SK-N-SH (cell line): ENCODE measurements around the gene STK39. TPM values are rescaled to one million over a fixed set of nuclear protein-coding genes. Genes with fewer than 3 reads are reported as not detected.

ENCODE experiments used
- CTCF ChIA-PET: fragments of 300-600, 350-600 bp; formaldehyde crosslinking; extraction: SDS; loops from one replicate; lab custom pipeline; 2021; lab: Yijun Ruan, JAX
- POLR2A ChIA-PET: fragments of 350-600 bp; sonication (Branson Sonifier 250); formaldehyde crosslinking; extraction: SDS; loops from one replicate; lab custom pipeline; 2020; ENCODE audit warnings: antibody characterized with exemption, inconsistent platforms; lab: Yijun Ruan, JAX
- DNase-seq: peaks from one replicate; pipeline ENCODE4 v3.0.0; 2012
- H2AFZ ChIP-seq: fragments of 200-600 bp; sonication (generic); 2 replicates; pipeline ENCODE4 v1.8.1; 2016; ENCODE audit warnings: antibody characterized with exemption, mild to moderate bottlenecking, low read depth
- H3F3A ChIP-seq: fragments of 200-600 bp; sonication (generic); replicated peaks from 2 replicates; pipeline ENCODE3; 2016; ENCODE audit warnings: antibody characterized with exemption, mild to moderate bottlenecking; ENCODE audit not compliant: insufficient read depth
- H3K27ac ChIP-seq, 2 experiments: fragments of 200-500 bp in 1 of 2; fragments of 200-600 bp in 1 of 2; sonication (Bioruptor generic) in 1 of 2; sonication (generic), shearing (Covaris generic) in 1 of 2; 2 replicates each; pipeline versions ENCODE4 v1.5.1 to v1.6.1; 2014 to 2016; ENCODE audit warnings: low read depth in 2 of 2, inconsistent platforms in 1 of 2, low read length in 1 of 2, mild to moderate bottlenecking in 1 of 2, mixed read lengths in 1 of 2
- H3K27me3 ChIP-seq: fragments of 200-600 bp; sonication (generic), shearing (Covaris generic); 2 replicates; pipeline ENCODE4 v1.6.1; 2016; ENCODE audit warnings: mixed run types; ENCODE audit not compliant: insufficient read depth
- H3K36me3 ChIP-seq, 2 experiments: fragments of 200-500 bp in 1 of 2; fragments of 200-600 bp in 1 of 2; sonication (Bioruptor generic) in 1 of 2; sonication (generic) in 1 of 2; replicated peaks in 1 of 2; 2 replicates each; pipeline versions ENCODE3 to v1.5.1; 2014 to 2016; ENCODE audit warnings: low read length in 1 of 2, mild to moderate bottlenecking in 1 of 2; ENCODE audit not compliant: insufficient read depth in 2 of 2, control insufficient read depth in 1 of 2
- H3K4me1 ChIP-seq, 2 experiments: fragments of 200-500 bp in 1 of 2; fragments of 200-600 bp in 1 of 2; sonication (Bioruptor generic) in 1 of 2; sonication (generic), shearing (Covaris generic) in 1 of 2; 2 replicates each; pipeline versions ENCODE4 v1.5.1 to v1.6.1; 2014 to 2016; ENCODE audit warnings: low read depth in 1 of 2, low read length in 1 of 2, mixed run types in 1 of 2; ENCODE audit not compliant: insufficient read depth in 2 of 2, control insufficient read depth in 1 of 2
- H3K4me2 ChIP-seq: fragments of 200-600 bp; sonication (generic), shearing (Covaris generic); 2 replicates; pipeline ENCODE4 v1.6.1; 2017; ENCODE audit warnings: mixed run types
- H3K4me3 ChIP-seq, 2 experiments: fragments of 200-500 bp in 1 of 2; fragments of 200-600 bp in 1 of 2; sonication (Bioruptor generic) in 1 of 2; sonication (generic), shearing (Covaris generic) in 1 of 2; 2 replicates each; pipeline versions ENCODE4 v1.5.1 to v1.8.1; 2014 to 2016; ENCODE audit warnings: low read depth in 2 of 2, inconsistent platforms in 1 of 2, low read length in 1 of 2, mild to moderate bottlenecking in 1 of 2, mixed read lengths in 1 of 2, moderate library complexity in 1 of 2
- H3K79me2 ChIP-seq: fragments of 200-600 bp; sonication (generic); 2 replicates; pipeline ENCODE4 v1.8.1; 2017; ENCODE audit warnings: mild to moderate bottlenecking; ENCODE audit not compliant: insufficient read depth
- H3K9ac ChIP-seq: fragments of 200-600 bp; sonication (generic); 2 replicates; pipeline ENCODE4 v1.6.1; 2017; ENCODE audit warnings: mixed run types
- H3K9me2 ChIP-seq: fragments of 200-600 bp; sonication (generic); 2 replicates; pipeline ENCODE4 v1.6.1; 2017; ENCODE audit warnings: mixed run types
- H3K9me3 ChIP-seq: fragments of 200-600 bp; sonication (generic); 2 replicates; pipeline ENCODE4 v1.6.1; 2017; ENCODE audit warnings: mixed run types, mild to moderate bottlenecking, moderate library complexity
- H4K20me1 ChIP-seq: fragments of 200-600 bp; sonication (generic); 2 replicates; pipeline ENCODE4 v1.6.1; 2017; ENCODE audit warnings: mild to moderate bottlenecking, mixed run types; ENCODE audit not compliant: insufficient read depth
- CHD2 ChIP-seq: fragments of 150-350 bp; IDR thresholded peaks from 2 replicates; pipeline ENCODE4 v1.6.1; 2018; ENCODE audit warnings: low read length; ENCODE audit not compliant: partially characterized antibody
- CTCF ChIP-seq: fragments of 200-600 bp; sonication (generic); IDR thresholded peaks from 2 replicates; pipeline ENCODE4 v1.6.1; 2017; ENCODE audit warnings: antibody characterized with exemption, mild to moderate bottlenecking, moderate library complexity
- EP300 ChIP-seq, 2 experiments: IDR thresholded peaks; 2 replicates each; pipeline versions ENCODE4 v1.4.0 to v1.6.1; 2012; ENCODE audit warnings: borderline replicate concordance in 1 of 2, low read depth in 1 of 2, low read length in 1 of 2
- EZH2phosphoT487 ChIP-seq: fragments of 200-600 bp; sonication (generic); IDR thresholded peaks from 2 replicates; pipeline ENCODE4 v1.6.1; 2017; ENCODE audit warnings: low read depth, mixed run types, mild to moderate bottlenecking, antibody characterized with exemption, moderate library complexity, borderline replicate concordance
- FOSL2 ChIP-seq: IDR thresholded peaks from 2 replicates; pipeline ENCODE4 v1.4.0; 2012; ENCODE audit warnings: low read depth, mild to moderate bottlenecking, moderate library complexity, borderline replicate concordance
- FOXM1 ChIP-seq: IDR thresholded peaks from 2 replicates; pipeline ENCODE4 v1.4.0; 2012; ENCODE audit warnings: low read depth, mild to moderate bottlenecking
- GABPA ChIP-seq: IDR thresholded peaks from 2 replicates; pipeline ENCODE4 v1.4.0; 2012; ENCODE audit warnings: low read depth, mild to moderate bottlenecking
- GATA2 ChIP-seq: sonication (generic); formaldehyde crosslinking; IDR thresholded peaks from 2 replicates; pipeline ENCODE4 v1.5.0; 2020; ENCODE audit warnings: mild to moderate bottlenecking, missing genetic modification reagents
- IRF3 ChIP-seq: fragments of 150-350 bp; IDR thresholded peaks from 2 replicates; pipeline ENCODE4 v1.6.1; 2016; ENCODE audit warnings: mild to moderate bottlenecking, low read depth, low read length
- JUND ChIP-seq: IDR thresholded peaks from 2 replicates; pipeline ENCODE4 v1.4.0; 2012
- MAX ChIP-seq: IDR thresholded peaks from 2 replicates; pipeline ENCODE4 v1.4.0; 2012; ENCODE audit warnings: low read depth
- MEF2A ChIP-seq: IDR thresholded peaks from 2 replicates; pipeline ENCODE4 v1.4.0; 2012; ENCODE audit warnings: low read depth, borderline replicate concordance
- NRF1 ChIP-seq: IDR thresholded peaks from 2 replicates; pipeline ENCODE4 v1.6.1; 2012; ENCODE audit warnings: low read depth, mild to moderate bottlenecking, low read length
- RAD21 ChIP-seq: IDR thresholded peaks from 2 replicates; pipeline ENCODE4 v1.6.1; 2012; ENCODE audit warnings: mild to moderate bottlenecking, low read length
- RCOR1 ChIP-seq: fragments of 150-350 bp; IDR thresholded peaks from 2 replicates; pipeline ENCODE4 v1.6.1; 2017; ENCODE audit warnings: antibody characterized with exemption, low read length
- SMC3 ChIP-seq: IDR thresholded peaks from 2 replicates; pipeline ENCODE4 v1.6.1; 2012; ENCODE audit warnings: low read depth, low read length, improper control_type of control experiment
- TEAD4 ChIP-seq: IDR thresholded peaks from 2 replicates; pipeline ENCODE4 v1.4.0; 2012; ENCODE audit warnings: mild to moderate bottlenecking, borderline replicate concordance; ENCODE audit not compliant: insufficient read depth
- WGBS: methylation state at CpG from one replicate; pipeline ENCODE4 v1.1.6; 2017; ENCODE audit warnings: low lambda C conversion rate; 5-methylcytosine and 5-hydroxymethylcytosine counted together
- polyA plus RNA-seq, 3 experiments: library from polyadenylated mRNA; depleted of rRNA; stranded (reverse); fragments of >200 nt; gene quantifications; 2 replicates each; pipeline ENCODE4 v1.2.3, GENCODE V29; 2012
- TF ChIP-seq, protein P1 (sequence below): IDR thresholded peaks from 2 replicates; pipeline ENCODE4 v1.4.0; 2012; ENCODE audit warnings: low read depth, borderline replicate concordance

Gene STK39
- polyA plus RNA-seq, 1 of the 3 experiments (the other 2 are of a cell fraction): 9.6 TPM

GRCh38 chr2:168118733-168119514 lies 128.5 kb downstream of the STK39 start:
- Histone ChIP-seq H4K20me1 (no peaks in the 10 kb centered on the region), H3K9me2 (no peaks in the 10 kb centered on the region), H3K27me3 (no peaks in the 10 kb centered on the region), H3K4me1 (peaks cover 0 to 8% of the 10 kb centered on the region in 2 experiments; a peak in 2 of 4 replicates), H3F3A (peaks cover 7% of the 10 kb centered on the region), H3K79me2 (peaks cover 3% of the 10 kb centered on the region; the same call in 1 of the 2 replicates), H3K36me3 (peaks cover 12 to 38% of the 10 kb centered on the region in 2 experiments), H3K4me3 (no peak overlapping the region; a peak in 1 of 4 replicates)
- WGBS: 73% methylated on average over 10 of the region's 10 CpGs
- no peak for TF ChIP-seq JUND
- peak; percentile 88 for TF ChIP-seq RAD21
- peak; percentile 69 for TF ChIP-seq SMC3
- no peak for TF ChIP-seq CHD2
- TF ChIP-seq MEF2A: no peak
- TF ChIP-seq CTCF: peak; percentile 89
- TF ChIP-seq, all 33 proteins: peak for 3
- peak overlapping the region; percentile 9 to 67; a peak in 2 of 4 replicates for H3K27ac ChIP-seq
- no peak overlapping the region for H3K4me2 ChIP-seq
- H3K9ac ChIP-seq: no peak overlapping the region
- H2AFZ ChIP-seq: no peak overlapping the region
- DNase-seq: peak; percentile 17
- POLR2A ChIA-PET: interaction anchor here (0.9 to 1.0 kb wide), 2 partner anchors 855 to 1579 kb away, joined by 3 to 4 read pairs; no protein-coding TSS in a partner anchor
- CTCF ChIA-PET: interaction anchor here (0.6 to 7.1 kb wide), 124 partner anchors 9 to 1600 kb away, joined by 3 to 85 read pairs (median 4); partner anchors contain the start of genes B3GALT1 and STK39
- H3K9me3 ChIP-seq: no peaks in the 10 kb centered on the region

DNA sequence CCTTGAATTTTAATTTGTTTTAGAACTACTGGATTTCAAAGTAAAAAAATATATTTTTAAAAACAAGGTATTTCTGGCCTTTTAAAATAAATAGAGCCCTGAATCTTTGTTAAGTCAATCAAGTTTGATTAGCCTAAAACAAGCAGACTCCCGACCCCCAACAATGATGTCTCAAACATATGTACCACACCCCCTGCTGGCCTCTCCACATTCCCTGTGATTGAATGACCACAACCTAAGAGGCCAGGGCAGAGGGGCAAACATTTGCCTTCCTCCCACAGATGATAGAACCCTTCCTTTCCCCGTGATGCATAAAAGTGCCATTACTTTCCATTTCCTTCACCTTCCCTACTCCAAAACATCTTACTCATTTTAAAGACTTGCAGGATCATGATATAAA lies 130.9 kb downstream of the STK39 start:
- H3K9me2 ChIP-seq: no peaks in the 10 kb centered on the region
- POLR2A ChIA-PET: no interaction called here
- no peaks in the 10 kb centered on the region for H3K27me3 ChIP-seq
- no peak overlapping the region for H3K4me2 ChIP-seq
- DNase-seq: no peak
- H3K79me2 ChIP-seq: peaks cover 3% of the 10 kb centered on the region; the same call in 1 of the 2 replicates
- H3K9me3 ChIP-seq: no peaks in the 10 kb centered on the region
- H3F3A ChIP-seq: peaks cover 7% of the 10 kb centered on the region
- no peaks in the 10 kb centered on the region for H4K20me1 ChIP-seq
- H3K36me3 ChIP-seq: peaks cover 19 to 23% of the 10 kb centered on the region in 2 experiments
- no peak overlapping the region; a peak in 1 of 4 replicates for H3K27ac ChIP-seq
- H3K9ac ChIP-seq: no peak overlapping the region
- WGBS: 94% methylated on average over 2 of the region's 2 CpGs
- no peak overlapping the region for H2AFZ ChIP-seq
- no peak overlapping the region for H3K4me3 ChIP-seq
- CTCF ChIA-PET: interaction anchor here (0.6 to 7.1 kb wide), 16 partner anchors 8 to 1577 kb away, joined by 3 to 85 read pairs (median 4); partner anchors contain the start of gene B3GALT1
- peaks cover 0 to 8% of the 10 kb centered on the region in 2 experiments; a peak in 2 of 4 replicates for H3K4me1 ChIP-seq
- no peak for TF ChIP-seq TEAD4
- TF ChIP-seq RCOR1: no peak
- TF ChIP-seq FOSL2: no peak
- no peak for TF ChIP-seq EP300 (IDR thresholded peaks at IDR 0.05; ENCODE audit: borderline replicate concordance in 1 of 2, low read depth in 1 of 2, low read length in 1 of 2)
- no peak for TF ChIP-seq MAX
- no peak for TF ChIP-seq FOXM1
- no peak for TF ChIP-seq NRF1
- no peak for TF ChIP-seq EZH2phosphoT487
- TF ChIP-seq GATA2 (CRISPR knock-in tag): no peak
- TF ChIP-seq GABPA: no peak
- peak; percentile 33 for TF ChIP-seq CTCF
- TF ChIP-seq JUND: no peak
- no peak for TF ChIP-seq IRF3
- TF ChIP-seq SMC3: peak; percentile 48; the same call in 1 of the 2 replicates
- TF ChIP-seq, protein P1, sequence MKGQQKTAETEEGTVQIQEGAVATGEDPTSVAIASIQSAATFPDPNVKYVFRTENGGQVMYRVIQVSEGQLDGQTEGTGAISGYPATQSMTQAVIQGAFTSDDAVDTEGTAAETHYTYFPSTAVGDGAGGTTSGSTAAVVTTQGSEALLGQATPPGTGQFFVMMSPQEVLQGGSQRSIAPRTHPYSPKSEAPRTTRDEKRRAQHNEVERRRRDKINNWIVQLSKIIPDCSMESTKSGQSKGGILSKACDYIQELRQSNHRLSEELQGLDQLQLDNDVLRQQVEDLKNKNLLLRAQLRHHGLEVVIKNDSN: no peak
- peak; percentile 49 for TF ChIP-seq RAD21
